T-helper 1 cell treated with Interleukin-12 subunit alpha and Interleukin-12 subunit beta and Interleukin-4 antibody, amounts not matched to agents 30 ng/mL and 1 ng/mL, for 36 hours (primary cell): Measurements from ENCODE around the gene TMEM272. TPM values are rescaled to one million over a fixed set of nuclear protein-coding genes. Genes with fewer than 3 reads are reported as not detected.

Experiments used
- intact Hi-C: fragments of 100-400 bp; cut with micrococcal nuclease; formaldehyde crosslinking; loops from one replicate; pipeline ENCODE4 v1.15.1; 2024
- total RNA-seq: library from RNA; stranded (reverse); gene quantifications from 2 replicates; pipeline ENCODE4 v1.2.3, GENCODE V29; 2022

Gene TMEM272
- total RNA-seq, 1 donor from 2014 or later = 0.34 TPM

GRCh38 chr13:51826606-51827005 lies 18.4 kb downstream of the TMEM272 start:
- intact Hi-C loops = loop anchor here (1.0 to 10.0 kb wide), 3 partner anchors 7 to 1592 kb away; partner anchors contain the start of gene CKAP2

DNA sequence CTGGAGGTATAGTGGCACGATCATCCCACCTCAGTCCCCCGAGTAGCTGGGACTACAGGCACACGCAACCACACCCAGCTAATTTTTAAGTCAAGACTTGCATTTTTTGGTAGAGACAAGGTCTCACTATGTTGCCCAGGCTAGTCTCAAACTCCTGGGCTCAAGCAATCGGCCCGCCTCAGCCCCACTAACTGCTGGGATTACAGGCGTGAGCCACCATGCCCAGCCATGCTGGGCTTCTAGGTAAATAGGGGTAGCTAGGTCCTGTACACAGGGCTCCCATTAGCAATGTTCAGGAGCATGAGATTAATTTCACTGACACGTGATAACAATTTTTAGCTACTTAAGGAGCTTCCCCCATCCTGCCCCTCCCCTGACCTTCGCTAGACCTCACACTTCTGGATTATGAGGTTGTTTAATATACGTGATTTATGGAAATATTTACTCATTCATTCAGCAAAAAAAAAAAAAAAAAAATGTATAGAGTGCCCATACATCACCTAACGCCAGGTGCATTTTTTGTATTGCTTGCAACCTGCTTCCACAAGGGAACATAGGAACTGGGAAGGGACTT lies 19.2 kb downstream of the TMEM272 start:
- intact Hi-C loops = loop anchor here (1.0 to 10.0 kb wide), 6 partner anchors 10 to 1591 kb away; partner anchors contain the start of genes ALG11 and CKAP2

DNA sequence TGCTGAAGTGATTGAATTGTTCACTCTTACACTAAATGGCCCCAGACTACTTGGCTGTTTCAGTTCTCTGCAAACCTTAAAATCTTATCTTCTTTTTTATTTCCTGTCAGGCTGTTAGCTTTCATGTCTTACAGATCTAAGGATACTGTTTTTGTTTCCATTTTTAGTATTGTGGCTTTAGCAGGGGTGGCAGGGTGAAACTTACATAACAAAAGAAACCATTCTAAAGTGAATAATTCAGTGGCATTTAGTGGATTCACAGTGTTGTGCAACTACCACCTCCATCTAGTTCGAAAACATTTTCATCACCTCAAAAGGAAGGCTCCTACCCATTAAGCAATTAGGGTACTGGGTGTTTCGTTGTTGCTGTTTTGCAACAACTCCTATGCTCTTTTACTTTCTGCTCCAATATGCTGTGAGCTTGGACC lies 19.8 kb downstream of the TMEM272 start:
- intact Hi-C loops = loop anchor here (1.0 to 10.0 kb wide), 6 partner anchors 10 to 1590 kb away; partner anchors contain the start of genes ALG11 and CKAP2

DNA sequence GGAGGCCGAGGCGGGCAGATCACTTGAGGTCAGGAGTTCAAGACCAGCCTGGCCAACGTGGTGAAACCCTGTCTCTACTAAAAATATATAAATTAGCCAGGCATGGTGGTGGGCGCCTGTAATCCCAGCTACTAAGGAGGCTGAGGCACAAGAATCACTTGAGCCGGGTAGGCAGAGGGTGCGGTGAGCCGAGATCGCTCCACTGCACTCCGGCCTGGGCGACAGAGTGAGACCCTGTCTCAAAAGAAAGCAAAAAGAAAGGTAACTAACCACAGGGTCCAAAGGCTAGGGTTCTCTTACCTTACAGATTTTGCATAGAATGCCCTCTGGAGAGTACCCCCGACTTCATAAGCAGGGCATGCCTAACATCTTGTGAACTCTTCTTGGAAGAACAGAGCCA lies 20.3 kb downstream of the TMEM272 start:
- intact Hi-C loops = loop anchor here (1.0 to 10.0 kb wide), 6 partner anchors 9 to 1590 kb away; partner anchors contain the start of genes ALG11 and CKAP2

DNA sequence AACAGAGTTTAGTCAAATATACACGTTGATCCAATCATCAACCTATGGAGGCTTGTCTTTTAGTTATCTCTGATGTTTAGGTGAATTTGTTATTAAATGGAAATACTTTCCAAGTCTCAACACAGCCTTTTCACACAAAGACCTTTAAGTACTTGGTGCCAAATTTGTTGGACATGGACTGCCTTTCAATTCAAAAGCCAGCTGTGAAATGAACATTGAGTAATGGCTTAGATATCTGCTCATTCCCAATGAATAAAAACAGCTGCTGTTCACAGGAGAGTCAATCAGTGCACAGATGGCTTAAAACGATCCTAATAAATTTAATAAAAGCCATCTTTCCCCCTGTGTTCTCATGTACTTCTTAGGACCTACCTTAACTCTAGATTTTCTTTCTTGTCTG lies 21.1 kb downstream of the TMEM272 start:
- intact Hi-C loops = loop anchor here (2.0 to 10.0 kb wide), 3 partner anchors 189 to 1589 kb away; partner anchors contain the start of gene ALG11

- intact Hi-C loops = loop anchor here (10.0 kb wide), 1 partner anchor 1589 kb away; no protein-coding TSS in a partner anchor
Observed at GRCh38 chr13:51823359-51823758, 21.6 kb downstream of the TMEM272 start.

GRCh38 chr13:51822106-51822815 lies 22.7 kb downstream of the TMEM272 start:
- intact Hi-C loops = loop anchor here (1.0 to 10.0 kb wide), 2 partner anchors 10 to 1587 kb away; no protein-coding TSS in a partner anchor

- intact Hi-C loops = loop anchor here (1.0 to 10.0 kb wide), 2 partner anchors 11 to 1587 kb away; no protein-coding TSS in a partner anchor
Observed at GRCh38 chr13:51821606-51822005, 23.4 kb downstream of the TMEM272 start.

DNA sequence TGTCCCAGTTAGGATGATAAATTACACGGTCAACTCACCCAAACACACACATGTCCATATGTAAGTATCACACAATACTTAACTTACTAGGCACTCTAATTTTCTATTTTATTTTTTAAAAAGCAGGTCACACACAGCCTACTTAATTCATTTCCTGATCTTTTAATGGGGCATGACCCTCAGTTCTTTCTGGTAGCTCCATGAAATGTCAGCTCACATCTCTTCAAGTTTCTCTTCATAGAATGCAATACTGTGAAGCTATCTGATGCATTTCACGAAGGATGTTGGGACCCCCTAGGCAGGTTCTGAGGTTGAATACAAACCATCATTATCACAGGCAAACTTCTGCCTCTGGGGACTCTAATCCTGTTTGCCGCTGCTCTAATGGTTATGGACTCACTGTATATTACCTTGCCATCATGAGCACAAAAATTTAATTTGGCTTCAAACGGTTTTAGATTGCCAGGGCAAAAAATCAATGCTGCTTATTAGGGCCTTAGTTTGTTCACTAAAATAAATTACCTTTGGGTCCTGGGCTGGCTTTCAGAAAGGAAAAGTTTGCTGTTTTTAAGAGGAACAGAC lies 24.9 kb downstream of the TMEM272 start:
- intact Hi-C loops = loop anchor here (10.0 kb wide), 1 partner anchor 1585 kb away; no protein-coding TSS in a partner anchor

DNA sequence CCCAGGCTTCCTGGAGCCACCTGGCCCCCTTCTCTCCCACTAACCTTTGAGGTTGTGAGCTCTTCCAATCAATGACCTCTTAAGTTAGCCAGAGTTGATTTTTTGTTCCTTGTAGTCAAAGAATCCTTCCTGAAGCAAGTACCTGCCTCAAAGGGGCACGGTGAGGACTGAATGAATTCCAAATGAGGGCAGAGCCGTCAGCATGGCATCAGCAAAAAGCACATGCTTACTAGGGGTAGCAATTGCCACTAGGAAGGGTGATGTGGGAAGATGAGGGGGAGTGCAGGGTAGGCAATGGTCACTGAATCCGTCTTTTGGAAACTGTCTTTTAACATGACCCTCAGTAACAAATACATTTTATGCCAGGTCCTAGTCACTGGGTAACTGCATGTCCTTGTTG lies 25.4 kb downstream of the TMEM272 start:
- intact Hi-C loops = loop anchor here (1.0 to 10.0 kb wide), 3 partner anchors 8 to 633 kb away; partner anchors contain the start of gene VPS36

- intact Hi-C loops = loop anchor here (1.0 to 10.0 kb wide), 3 partner anchors 8 to 633 kb away; partner anchors contain the start of gene VPS36
Observed at GRCh38 chr13:51818781-51819511, 26.0 kb downstream of the TMEM272 start.

DNA sequence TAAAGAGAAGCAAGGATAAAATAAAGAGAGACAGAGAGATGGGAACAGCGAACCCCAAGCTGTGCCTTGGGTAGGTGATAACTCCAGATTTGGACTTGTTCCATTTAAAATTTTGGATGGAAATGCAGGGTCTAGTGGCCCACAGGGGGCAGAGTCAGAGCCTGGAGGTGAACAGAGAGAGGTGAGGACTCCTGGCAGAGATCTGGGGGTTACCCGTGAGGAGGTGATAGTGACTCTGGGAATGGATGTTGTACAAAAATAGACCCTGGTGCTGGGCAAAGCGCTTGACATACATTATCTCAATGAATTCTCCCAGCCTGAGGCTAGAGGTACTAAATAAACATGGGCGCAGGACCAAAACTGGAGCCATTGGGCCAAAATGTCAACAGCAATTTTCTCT lies 26.7 kb downstream of the TMEM272 start:
- intact Hi-C loops = loop anchor here (5.0 to 10.0 kb wide), 2 partner anchors 107 to 634 kb away; partner anchors contain the start of gene VPS36

DNA sequence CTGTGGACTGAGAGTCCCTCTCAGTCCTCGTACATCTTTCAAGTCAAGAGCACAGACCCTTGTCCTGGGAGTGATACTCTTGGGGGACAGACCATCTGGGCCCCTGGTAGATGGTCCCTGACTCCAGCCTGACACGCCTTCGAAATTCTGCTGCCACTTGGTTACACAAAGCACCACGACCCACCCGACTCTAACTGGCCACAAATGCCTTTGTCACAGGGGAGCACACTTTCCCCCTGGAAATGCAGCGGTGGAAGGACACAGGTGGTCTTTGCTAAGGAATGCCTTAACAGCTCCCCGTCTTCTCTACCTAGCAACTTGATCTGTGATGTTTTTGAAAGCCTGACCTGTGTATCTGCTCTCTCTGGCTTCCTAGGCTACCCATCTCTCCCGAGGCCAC lies 27.3 kb downstream of the TMEM272 start:
- intact Hi-C loops = loop anchor here (5.0 to 10.0 kb wide), 2 partner anchors 107 to 635 kb away; partner anchors contain the start of gene VPS36

- intact Hi-C loops = loop anchor here (5.0 to 10.0 kb wide), 2 partner anchors 108 to 636 kb away; partner anchors contain the start of gene VPS36
Observed at GRCh38 chr13:51816604-51817249, 28.2 kb downstream of the TMEM272 start.

DNA sequence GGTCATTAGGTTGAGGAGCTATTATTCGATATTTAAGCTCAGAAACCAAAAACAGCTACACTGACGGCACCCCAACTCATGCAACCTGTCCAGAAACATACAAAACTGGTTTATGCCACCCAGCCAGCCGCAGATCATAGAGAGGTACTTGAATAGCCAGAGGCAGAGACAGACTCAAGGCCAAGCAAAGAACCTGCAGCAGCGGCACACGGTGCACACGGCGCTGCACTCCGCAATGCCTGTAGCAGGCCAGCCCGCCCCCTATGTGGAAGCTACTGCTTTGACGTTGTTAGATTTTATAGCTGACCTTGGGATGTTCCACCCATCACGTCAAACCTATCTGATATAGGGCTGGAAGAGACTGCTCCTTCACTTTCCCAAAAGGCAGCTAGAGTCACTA lies 29.1 kb downstream of the TMEM272 start:
- intact Hi-C loops = loop anchor here (1.0 to 10.0 kb wide), 11 partner anchors 9 to 636 kb away; partner anchors contain the start of genes DHRS12, TMEM272 and VPS36

GRCh38 chr13:51814825-51815650 lies 29.9 kb downstream of the TMEM272 start:
- intact Hi-C loops = loop anchor here (1.0 to 10.0 kb wide), 11 partner anchors 10 to 637 kb away; partner anchors contain the start of genes DHRS12, TMEM272 and VPS36

DNA sequence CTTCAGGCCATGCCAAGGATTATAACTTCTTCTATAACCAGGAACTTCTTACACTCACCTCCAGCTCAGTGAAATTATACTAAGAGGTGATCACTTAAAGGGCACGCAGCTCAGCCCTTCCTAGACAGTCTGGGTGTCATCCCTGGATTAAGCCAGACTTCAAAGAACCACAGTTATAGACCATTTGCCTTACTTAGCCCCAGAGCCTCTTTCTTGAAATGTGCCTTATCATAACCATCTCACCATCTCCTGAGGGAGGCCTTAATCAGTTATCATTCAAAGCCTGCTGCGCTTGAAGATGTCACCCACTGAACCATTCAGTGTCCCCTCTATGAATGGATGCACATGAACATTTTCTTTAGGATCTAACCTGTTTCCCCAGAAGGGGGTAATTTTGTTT lies 30.9 kb downstream of the TMEM272 start:
- intact Hi-C loops = loop anchor here (2.0 to 10.0 kb wide), 2 partner anchors 111 to 381 kb away; no protein-coding TSS in a partner anchor

- intact Hi-C loops = loop anchor here (10.0 kb wide), 1 partner anchor 113 kb away; no protein-coding TSS in a partner anchor
Observed at GRCh38 chr13:51811920-51812451, 33.0 kb downstream of the TMEM272 start.
